SK-N-SH treated with all-trans-retinoic acid at 6 μM for 48 hours (cell line): ENCODE measurements around the gene TPRG1.

Source experiments
- ATAC-seq: fragments of 200-7000 bp; cut with Tn5 transposase; 3 replicates; pipeline ENCODE4 v1.9.1; 2020; ENCODE audit warnings: mild to moderate bottlenecking, moderate library complexity
- ARNTL ChIP-seq: fragments of 450-650 bp; formaldehyde crosslinking; IDR thresholded peaks from 2 replicates; pipeline ENCODE4 v1.5.0; 2020; ENCODE audit warnings: low read depth, mild to moderate bottlenecking, moderate library complexity, borderline replicate concordance
- BACH2 ChIP-seq: fragments of 250-450 bp; sonication (Bioruptor Pico); IDR thresholded peaks from 2 replicates; pipeline ENCODE4 v1.9.0; 2021; ENCODE audit warnings: mild to moderate bottlenecking, borderline replicate concordance
- CSRNP3 ChIP-seq: fragments of 250-450 bp; sonication (Bioruptor Pico); IDR thresholded peaks from 2 replicates; pipeline ENCODE4 v1.5.1; 2021; ENCODE audit warnings: mild to moderate bottlenecking, moderate library complexity
- ESRRG ChIP-seq: fragments of 250-450 bp; sonication (Bioruptor Pico); IDR thresholded peaks from 2 replicates; pipeline ENCODE4 v1.6.1; 2021; ENCODE audit warnings: mild to moderate bottlenecking
- GLIS3 ChIP-seq: fragments of 250-450 bp; sonication (Bioruptor Pico); IDR thresholded peaks from 2 replicates; pipeline ENCODE4 v1.5.0; 2020; ENCODE audit warnings: mild to moderate bottlenecking, moderate library complexity
- OSR1 ChIP-seq: fragments of 250-450 bp; sonication (Bioruptor Pico); IDR thresholded peaks from 2 replicates; pipeline ENCODE4 v1.8.0; 2022; ENCODE audit warnings: moderate library complexity, mild to moderate bottlenecking, inconsistent platforms
- PPARA ChIP-seq: fragments of 250-450 bp; sonication (Bioruptor Pico); IDR thresholded peaks from 2 replicates; pipeline ENCODE4 v1.5.0; 2020; ENCODE audit warnings: mild to moderate bottlenecking, borderline replicate concordance
- RARB ChIP-seq: fragments of 250-450 bp; sonication (Bioruptor Pico); IDR thresholded peaks from 2 replicates; pipeline ENCODE4 v1.8.0; 2021; ENCODE audit warnings: mild to moderate bottlenecking, moderate library complexity
- TCF4 ChIP-seq: fragments of 250-450 bp; sonication (Bioruptor Pico); IDR thresholded peaks from 2 replicates; pipeline ENCODE4 v1.8.0; 2021; ENCODE audit warnings: mild to moderate bottlenecking, moderate library complexity, borderline replicate concordance
- TOX ChIP-seq: fragments of 250-450 bp; sonication (Bioruptor Pico); IDR thresholded peaks from 2 replicates; pipeline ENCODE4 v1.8.0; 2021; ENCODE audit warnings: mild to moderate bottlenecking, moderate library complexity, borderline replicate concordance
- TSHZ2 ChIP-seq: fragments of 250-450 bp; sonication (Bioruptor Pico); IDR thresholded peaks from 2 replicates; pipeline ENCODE4 v1.5.0; 2020; ENCODE audit warnings: mild to moderate bottlenecking, moderate library complexity
- ZC3H10 ChIP-seq: fragments of 250-450 bp; sonication (Bioruptor Pico); IDR thresholded peaks from 2 replicates; pipeline ENCODE4 v1.5.1; 2021; ENCODE audit warnings: mild to moderate bottlenecking, moderate library complexity
- ZFP3 ChIP-seq: fragments of 250-450 bp; sonication (Bioruptor Pico); IDR thresholded peaks from 2 replicates; pipeline ENCODE4 v1.5.0; 2020; ENCODE audit warnings: mild to moderate bottlenecking, moderate library complexity
- ZFP30 ChIP-seq: fragments of 450-650 bp; formaldehyde crosslinking; IDR thresholded peaks from 2 replicates; pipeline ENCODE4 v1.5.0; 2022; ENCODE audit warnings: mild to moderate bottlenecking, moderate library complexity
- ZNF565 ChIP-seq: fragments of 450-650 bp; formaldehyde crosslinking; conservative IDR thresholded peaks from 2 replicates; pipeline ENCODE4 v1.5.0; 2020; ENCODE audit warnings: low read depth, mild to moderate bottlenecking, moderate library complexity
- ZNF70 ChIP-seq: fragments of 450-650 bp; formaldehyde crosslinking; IDR thresholded peaks from 2 replicates; pipeline ENCODE4 v1.5.0; 2020; ENCODE audit warnings: mild to moderate bottlenecking, moderate library complexity
- ZNF8 ChIP-seq: fragments of 450-650 bp; formaldehyde crosslinking; IDR thresholded peaks from 2 replicates; pipeline ENCODE4 v1.5.0; 2020; ENCODE audit warnings: mild to moderate bottlenecking, moderate library complexity
- TF ChIP-seq, protein P1 (sequence below): fragments of 250-450 bp; sonication (Bioruptor Pico); IDR thresholded peaks from 2 replicates; pipeline ENCODE4 v1.8.0; 2020; ENCODE audit warnings: mild to moderate bottlenecking, moderate library complexity, borderline replicate concordance
- TF ChIP-seq, protein P2 (sequence below): fragments of 250-450 bp; sonication (Bioruptor Pico); IDR thresholded peaks from 2 replicates; pipeline ENCODE4 v1.8.0; 2021; ENCODE audit warnings: low read depth, mild to moderate bottlenecking, moderate library complexity, borderline replicate concordance
- TF ChIP-seq, protein P3 (sequence below): fragments of 250-450 bp; sonication (Bioruptor Pico); IDR thresholded peaks from 2 replicates; pipeline ENCODE4 v1.5.1; 2020; ENCODE audit warnings: low read depth, mild to moderate bottlenecking, moderate library complexity

Gene TPRG1

GRCh38 chr3:189331002-189331418 is 159.2 kb downstream of the TPRG1 start (continued):
- TF ChIP-seq, protein P1, sequence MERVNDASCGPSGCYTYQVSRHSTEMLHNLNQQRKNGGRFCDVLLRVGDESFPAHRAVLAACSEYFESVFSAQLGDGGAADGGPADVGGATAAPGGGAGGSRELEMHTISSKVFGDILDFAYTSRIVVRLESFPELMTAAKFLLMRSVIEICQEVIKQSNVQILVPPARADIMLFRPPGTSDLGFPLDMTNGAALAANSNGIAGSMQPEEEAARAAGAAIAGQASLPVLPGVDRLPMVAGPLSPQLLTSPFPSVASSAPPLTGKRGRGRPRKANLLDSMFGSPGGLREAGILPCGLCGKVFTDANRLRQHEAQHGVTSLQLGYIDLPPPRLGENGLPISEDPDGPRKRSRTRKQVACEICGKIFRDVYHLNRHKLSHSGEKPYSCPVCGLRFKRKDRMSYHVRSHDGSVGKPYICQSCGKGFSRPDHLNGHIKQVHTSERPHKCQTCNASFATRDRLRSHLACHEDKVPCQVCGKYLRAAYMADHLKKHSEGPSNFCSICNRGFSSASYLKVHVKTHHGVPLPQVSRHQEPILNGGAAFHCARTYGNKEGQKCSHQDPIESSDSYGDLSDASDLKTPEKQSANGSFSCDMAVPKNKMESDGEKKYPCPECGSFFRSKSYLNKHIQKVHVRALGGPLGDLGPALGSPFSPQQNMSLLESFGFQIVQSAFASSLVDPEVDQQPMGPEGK: no peak
- no peak for TF ChIP-seq ESRRG (CRISPR knock-in tag)
- no peak for TF ChIP-seq TSHZ2

DNA sequence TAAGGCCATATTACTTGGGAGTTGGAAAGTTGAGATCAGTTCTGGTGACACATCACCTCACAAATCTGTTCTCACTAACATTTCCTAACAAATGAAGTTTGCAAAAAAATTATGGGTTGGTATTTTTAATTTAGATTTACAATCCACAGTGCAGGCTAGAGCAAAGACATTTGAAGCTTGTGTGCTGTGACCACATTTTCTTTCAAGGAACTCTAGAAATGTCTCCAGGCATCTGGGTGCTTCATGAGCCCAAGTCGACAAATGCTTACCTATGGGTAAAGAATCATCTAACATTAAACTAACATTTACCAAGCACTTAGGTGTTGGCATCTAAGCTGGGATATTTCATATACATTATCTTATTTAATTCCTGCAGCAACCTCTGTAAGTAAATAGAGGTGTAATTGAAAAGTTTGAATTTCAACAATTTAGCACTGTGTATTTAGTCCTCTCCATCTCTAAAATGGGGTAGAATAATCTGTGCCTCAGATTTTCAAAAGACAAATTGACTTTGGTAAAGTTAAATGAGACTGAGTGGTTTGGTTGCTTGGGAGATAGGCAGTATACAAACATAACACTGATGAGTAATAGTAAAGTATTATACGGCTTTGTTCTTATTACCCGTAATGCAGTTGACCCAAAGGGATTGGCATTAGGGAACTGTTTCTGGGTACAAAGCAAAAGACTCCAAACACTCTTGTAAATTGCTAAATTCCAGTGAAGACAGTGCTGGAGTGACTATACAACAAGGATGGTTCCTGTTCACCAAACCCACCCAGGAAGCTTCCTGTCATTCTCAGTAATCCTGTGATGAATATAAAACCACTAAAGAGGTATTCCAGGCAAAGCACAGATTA is 162.5 kb downstream of the TPRG1 start:
- no peak for ATAC-seq
- no peak for TF ChIP-seq ZC3H10 (CRISPR knock-in tag)
- TF ChIP-seq TSHZ2: no peak
- TF ChIP-seq TOX (CRISPR knock-in tag): no peak
- no peak for TF ChIP-seq BACH2 (CRISPR knock-in tag)
- no peak for TF ChIP-seq TCF4 (CRISPR knock-in tag)
- no peak for TF ChIP-seq PPARA (CRISPR knock-in tag)
- TF ChIP-seq ZFP3 (CRISPR knock-in tag): no peak
- TF ChIP-seq, protein P2, sequence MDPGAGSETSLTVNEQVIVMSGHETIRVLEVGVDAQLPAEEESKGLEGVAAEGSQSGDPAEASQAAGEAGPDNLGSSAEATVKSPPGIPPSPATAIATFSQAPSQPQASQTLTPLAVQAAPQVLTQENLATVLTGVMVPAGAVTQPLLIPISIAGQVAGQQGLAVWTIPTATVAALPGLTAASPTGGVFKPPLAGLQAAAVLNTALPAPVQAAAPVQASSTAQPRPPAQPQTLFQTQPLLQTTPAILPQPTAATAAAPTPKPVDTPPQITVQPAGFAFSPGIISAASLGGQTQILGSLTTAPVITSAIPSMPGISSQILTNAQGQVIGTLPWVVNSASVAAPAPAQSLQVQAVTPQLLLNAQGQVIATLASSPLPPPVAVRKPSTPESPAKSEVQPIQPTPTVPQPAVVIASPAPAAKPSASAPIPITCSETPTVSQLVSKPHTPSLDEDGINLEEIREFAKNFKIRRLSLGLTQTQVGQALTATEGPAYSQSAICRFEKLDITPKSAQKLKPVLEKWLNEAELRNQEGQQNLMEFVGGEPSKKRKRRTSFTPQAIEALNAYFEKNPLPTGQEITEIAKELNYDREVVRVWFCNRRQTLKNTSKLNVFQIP (CRISPR knock-in tag): no peak
- no peak for TF ChIP-seq ZNF565 (CRISPR knock-in tag)
- TF ChIP-seq ZFP30 (CRISPR knock-in tag): no peak
- no peak for TF ChIP-seq RARB (CRISPR knock-in tag)
- TF ChIP-seq, protein P3, sequence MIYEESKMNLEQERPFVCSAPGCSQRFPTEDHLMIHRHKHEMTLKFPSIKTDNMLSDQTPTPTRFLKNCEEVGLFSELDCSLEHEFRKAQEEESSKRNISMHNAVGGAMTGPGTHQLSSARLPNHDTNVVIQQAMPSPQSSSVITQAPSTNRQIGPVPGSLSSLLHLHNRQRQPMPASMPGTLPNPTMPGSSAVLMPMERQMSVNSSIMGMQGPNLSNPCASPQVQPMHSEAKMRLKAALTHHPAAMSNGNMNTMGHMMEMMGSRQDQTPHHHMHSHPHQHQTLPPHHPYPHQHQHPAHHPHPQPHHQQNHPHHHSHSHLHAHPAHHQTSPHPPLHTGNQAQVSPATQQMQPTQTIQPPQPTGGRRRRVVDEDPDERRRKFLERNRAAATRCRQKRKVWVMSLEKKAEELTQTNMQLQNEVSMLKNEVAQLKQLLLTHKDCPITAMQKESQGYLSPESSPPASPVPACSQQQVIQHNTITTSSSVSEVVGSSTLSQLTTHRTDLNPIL (CRISPR knock-in tag): no peak
- no peak for TF ChIP-seq ZNF70 (CRISPR knock-in tag)
- no peak for TF ChIP-seq CSRNP3
- no peak for TF ChIP-seq ZNF8
- TF ChIP-seq GLIS3: no peak
- TF ChIP-seq ARNTL: no peak
- TF ChIP-seq OSR1 (CRISPR knock-in tag): no peak
